CD4-positive, alpha-beta T cell (primary cell): Measurements from ENCODE around the gene INTS11. TPM values are rescaled to one million over a fixed set of nuclear protein-coding genes. Genes with fewer than 3 reads are reported as not detected.

Source experiments
- ATAC-seq: fragments of 200-7000 bp; cut with Tn5 transposase; one replicate; pipeline ENCODE4 v1.10.0; 2022; ENCODE audit warnings: mild to moderate bottlenecking; ENCODE audit not compliant: poor library complexity
- CTCF ChIA-PET: fragments of 350-600 bp; sonication (Branson Sonifier 250); formaldehyde crosslinking; loops from one replicate; lab custom pipeline; 2021; ENCODE audit warnings: antibody characterized with exemption, inconsistent platforms; lab: Charles Lee
- POLR2A ChIA-PET: fragments of 350-600 bp; sonication (Branson Sonifier 250); formaldehyde crosslinking; loops from one replicate; lab custom pipeline; 2021; ENCODE audit warnings: antibody characterized with exemption, inconsistent platforms; lab: Charles Lee
- DNase-seq, 14 experiments: peaks; one replicate each; pipeline ENCODE4 v3.0.0-alpha.2; 2013 to 2020; ENCODE audit warnings: mixed read lengths in 2 of 14
- H3K27ac ChIP-seq, 2 donors: one replicate each; pipeline versions ENCODE4 v1.5.1 to v1.7.0; 2013; ENCODE audit warnings: low read length in 2 of 2, low read depth in 1 of 2, mild to moderate bottlenecking in 1 of 2
- H3K27me3 ChIP-seq, 2 experiments: 1 replicate in 1 of 2; 2 replicates in 1 of 2; pipeline versions ENCODE4 v1.6.1 to v1.7.0; 2013; ENCODE audit warnings: low read length in 2 of 2, control low read depth in 1 of 2, mild to moderate bottlenecking in 1 of 2, moderate library complexity in 1 of 2; ENCODE audit not compliant: insufficient read depth in 2 of 2, control insufficient read depth in 1 of 2
- H3K36me3 ChIP-seq: one replicate; pipeline ENCODE4 v1.6.1; 2013; ENCODE audit warnings: low read length, control low read depth; ENCODE audit not compliant: insufficient read depth
- H3K4me1 ChIP-seq: one replicate; pipeline ENCODE4 v1.6.1; 2013; ENCODE audit warnings: low read length, control low read depth; ENCODE audit not compliant: insufficient read depth
- H3K4me3 ChIP-seq: one replicate; pipeline ENCODE4 v1.5.1; 2013; ENCODE audit warnings: mild to moderate bottlenecking, low read length, moderate library complexity
- H3K9me3 ChIP-seq, 2 experiments: 1 replicate in 1 of 2; 2 replicates in 1 of 2; pipeline versions ENCODE4 v1.6.1 to v1.7.0; 2013; ENCODE audit warnings: low read length in 2 of 2, mild to moderate bottlenecking in 2 of 2, control low read depth in 1 of 2, moderate library complexity in 1 of 2; ENCODE audit not compliant: control insufficient read depth in 1 of 2, insufficient read depth in 1 of 2
- H3K27ac Mint-ChIP-seq: one replicate; pipeline ENCODE4 v1.8.0; 2020; ENCODE audit warnings: mixed read lengths
- H3K27me3 Mint-ChIP-seq: one replicate; pipeline ENCODE4 v1.8.0; 2021; ENCODE audit warnings: mixed read lengths
- H3K36me3 Mint-ChIP-seq: one replicate; pipeline ENCODE4 v1.8.0; 2021; ENCODE audit warnings: low read depth, mixed read lengths
- H3K4me1 Mint-ChIP-seq: one replicate; pipeline ENCODE4 v1.8.0; 2021; ENCODE audit warnings: low read depth, mixed read lengths
- H3K4me3 Mint-ChIP-seq: one replicate; pipeline ENCODE4 v1.8.0; 2020; ENCODE audit warnings: mild to moderate bottlenecking, mixed read lengths
- H3K9me3 Mint-ChIP-seq: one replicate; pipeline ENCODE4 v1.8.0; 2020; ENCODE audit warnings: mixed read lengths
- CTCF ChIP-seq: fragments of 200-600 bp; IDR thresholded peaks from one replicate; pipeline ENCODE4 v1.8.0; 2022; ENCODE audit warnings: antibody characterized with exemption, mild to moderate bottlenecking
- intact Hi-C, 2 experiments: fragments of 100-400 bp; cut with DNase I in 1 of 2; cut with micrococcal nuclease in 1 of 2; formaldehyde crosslinking; loops; one replicate each; pipeline versions ENCODE4 v1.15.1 to v1.9.0; 2023 to 2025; cut with DNase I, micrococcal nuclease
- total RNA-seq, 174 experiments: library from RNA in 2 of 174; stranded (reverse) in 2 of 174; gene quantifications; one replicate each; pipeline ENCODE4 v1.2.3 and lab custom pipeline; 2021 to 2026

INTS11 gene
- total RNA-seq, 2 experiments from 2014 or later: 130 to 137 TPM

GRCh38 chr1:1278620-1279019 is 45.8 kb downstream of the INTS11 start:
- no peak for ATAC-seq
- Mint-ChIP-seq H3K4me3 (no peak overlapping the region), H3K4me1 (no peaks in the 10 kb centered on the region), H3K9me3 (no peaks in the 10 kb centered on the region), H3K36me3 (no peaks in the 10 kb centered on the region), H3K27me3 (no peaks in the 10 kb centered on the region), H3K27ac (no peak overlapping the region)
- TF ChIP-seq CTCF: no peak
- intact Hi-C loops: no loop called here
- ChIA-PET CTCF (no interaction called here), POLR2A (no interaction called here)
- Histone ChIP-seq H3K4me3 (no peak overlapping the region), H3K9me3 (no peaks in the 10 kb centered on the region), H3K27ac (no peak overlapping the region), H3K4me1 (peaks cover 8% of the 10 kb centered on the region), H3K27me3 (no peaks in the 10 kb centered on the region), H3K36me3 (no peaks in the 10 kb centered on the region)
- DNase-seq: no peak

GRCh38 chr1:1275836-1276235 is 48.6 kb downstream of the INTS11 start:
- Histone ChIP-seq H3K9me3 (no peaks in the 10 kb centered on the region), H3K36me3 (peaks cover 7% of the 10 kb centered on the region), H3K4me1 (peaks cover 31% of the 10 kb centered on the region), H3K27me3 (no peaks in the 10 kb centered on the region), H3K27ac (no peak overlapping the region), H3K4me3 (no peak overlapping the region)
- ATAC-seq (no peak), DNase-seq (no peak)
- H3K27ac Mint-ChIP-seq: no peak overlapping the region
- H3K4me1 Mint-ChIP-seq: peaks cover 22% of the 10 kb centered on the region
- H3K27me3 Mint-ChIP-seq: no peaks in the 10 kb centered on the region
- ChIA-PET CTCF (no interaction called here), POLR2A (no interaction called here)
- no peak for TF ChIP-seq CTCF
- H3K9me3 Mint-ChIP-seq: no peaks in the 10 kb centered on the region
- intact Hi-C loops: loop anchor here in 1 of 2 experiments (1.0 to 2.0 kb wide), 3 partner anchors 73 to 159 kb away; partner anchors contain the start of genes AURKAIP1 and DVL1
- peaks cover 10% of the 10 kb centered on the region for H3K36me3 Mint-ChIP-seq
- H3K4me3 Mint-ChIP-seq: peak overlapping the region; percentile 78

- Mint-ChIP-seq H3K27me3 (no peaks in the 10 kb centered on the region), H3K27ac (no peak overlapping the region), H3K36me3 (peaks cover 17% of the 10 kb centered on the region), H3K9me3 (no peaks in the 10 kb centered on the region), H3K4me3 (peak overlapping the region; percentile 73), H3K4me1 (peaks cover 30% of the 10 kb centered on the region)
- TF ChIP-seq CTCF: no peak
- no peak overlapping the region for H3K27ac ChIP-seq
- no peak for ATAC-seq
- intact Hi-C loops: loop anchor here in 1 of 2 experiments (1.0 to 5.0 kb wide), 5 partner anchors 33 to 158 kb away; partner anchors contain the start of genes AURKAIP1, CCNL2, DVL1 and PUSL1
- peaks cover 9% of the 10 kb centered on the region for H3K36me3 ChIP-seq
- ChIA-PET POLR2A (interaction anchor here (2.1 kb wide), 1 partner anchor 100 kb away, joined by 8 read pairs; the partner anchor contains the start of gene AURKAIP1), CTCF (interaction anchor here (1.3 kb wide), 1 partner anchor 15 kb away, joined by 3 read pairs; no protein-coding TSS in a partner anchor)
- peak in 1 of 14 experiments; percentile 42 for DNase-seq
- H3K4me3 ChIP-seq: no peak overlapping the region
- no peaks in the 10 kb centered on the region for H3K9me3 ChIP-seq
- peaks cover 40% of the 10 kb centered on the region for H3K4me1 ChIP-seq
- no peaks in the 10 kb centered on the region for H3K27me3 ChIP-seq
These were observed 49.5 kb downstream of the INTS11 start for GRCh38 chr1:1274931-1275431.
